Measurements from ENCODE around the gene SMAD6. TPM values are rescaled to one million over a fixed set of nuclear protein-coding genes. Genes with fewer than 3 reads are reported as not detected.

Gene SMAD6
- total RNA-seq, 2 experiments from 2014 or later = 0.14 to 0.29 TPM

DNA sequence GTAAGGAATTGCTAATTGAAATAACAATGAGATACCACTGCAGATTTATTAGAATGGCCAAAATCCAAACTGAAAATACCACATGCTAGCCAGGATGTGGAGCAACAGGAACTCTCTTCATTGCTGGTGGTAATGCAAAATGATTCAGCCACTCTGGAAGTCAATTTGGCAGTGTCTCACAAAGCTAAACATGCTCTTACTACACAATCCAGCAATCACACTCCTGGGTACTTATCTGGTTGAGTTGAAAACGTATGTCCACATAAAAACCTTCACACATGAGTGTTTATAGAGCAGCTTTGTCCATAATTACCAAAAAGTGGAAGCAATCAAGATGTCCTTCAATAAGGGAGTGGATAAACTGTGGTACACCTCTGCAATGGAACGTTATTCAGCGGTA lies 113.3 kb downstream of the SMAD6 start:
- Mint-ChIP-seq H3K27me3 (peaks cover 25% of the 10 kb centered on the region), H3K27ac (no peak overlapping the region), H3K4me3 (no peak overlapping the region), H3K9me3 (ENCODE audit: low read depth) (no peaks in the 10 kb centered on the region), H3K4me1 (no peaks in the 10 kb centered on the region), H3K36me3 (no peaks in the 10 kb centered on the region)
- DNase-seq (no peak), ATAC-seq (no peak)
- CTCF ChIA-PET = no interaction called here

- peaks cover 25% of the 10 kb centered on the region for H3K27me3 Mint-ChIP-seq
- H3K4me1 Mint-ChIP-seq = no peaks in the 10 kb centered on the region
- CTCF ChIA-PET = no interaction called here
- ATAC-seq (no peak), DNase-seq (no peak)
- no peak overlapping the region for H3K27ac Mint-ChIP-seq
- no peak overlapping the region for H3K4me3 Mint-ChIP-seq
- H3K9me3 Mint-ChIP-seq (ENCODE audit: low read depth) = no peaks in the 10 kb centered on the region
- H3K36me3 Mint-ChIP-seq = no peaks in the 10 kb centered on the region
These were observed 114.2 kb downstream of the SMAD6 start for GRCh38 chr15:66816201-66816600.

DNA sequence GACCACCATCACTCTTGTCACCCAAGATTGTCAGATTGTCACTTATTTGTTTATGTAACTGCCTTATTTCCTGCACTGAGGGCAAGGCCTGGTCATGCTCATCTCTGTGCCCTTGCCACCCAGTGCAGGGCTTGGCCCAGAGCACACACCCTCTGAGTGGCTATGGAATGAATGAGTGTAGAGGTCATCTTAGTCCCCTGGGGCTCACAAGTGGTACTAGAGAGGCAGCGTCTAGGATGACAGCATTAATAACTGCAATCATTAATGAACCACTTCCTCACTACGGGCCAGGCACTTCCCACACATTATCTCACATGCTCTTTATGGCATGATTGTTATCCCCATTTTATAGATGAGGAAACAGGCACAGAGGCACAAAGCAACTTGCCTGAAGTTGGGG lies 117.0 kb downstream of the SMAD6 start:
- H3K27me3 Mint-ChIP-seq = peaks cover 13% of the 10 kb centered on the region
- H3K36me3 Mint-ChIP-seq = no peaks in the 10 kb centered on the region
- H3K4me1 Mint-ChIP-seq = no peaks in the 10 kb centered on the region
- ATAC-seq (no peak), DNase-seq (no peak)
- CTCF ChIA-PET = no interaction called here
- H3K9me3 Mint-ChIP-seq (ENCODE audit: low read depth) = no peaks in the 10 kb centered on the region
- H3K4me3 Mint-ChIP-seq = no peak overlapping the region
- H3K27ac Mint-ChIP-seq = no peak overlapping the region

GRCh38 chr15:66820481-66821176 lies 118.6 kb downstream of the SMAD6 start:
- Mint-ChIP-seq H3K9me3 (ENCODE audit: low read depth) (no peaks in the 10 kb centered on the region), H3K27me3 (peaks cover 6% of the 10 kb centered on the region), H3K36me3 (no peaks in the 10 kb centered on the region), H3K27ac (no peak overlapping the region), H3K4me3 (no peak overlapping the region), H3K4me1 (no peaks in the 10 kb centered on the region)
- CTCF ChIA-PET = no interaction called here
- ATAC-seq (no peak), DNase-seq (no peak)

GRCh38 chr15:66821307-66821706 lies 119.3 kb downstream of the SMAD6 start:
- Mint-ChIP-seq H3K27me3 (peaks cover 3% of the 10 kb centered on the region), H3K36me3 (no peaks in the 10 kb centered on the region), H3K9me3 (ENCODE audit: low read depth) (no peaks in the 10 kb centered on the region), H3K27ac (no peak overlapping the region), H3K4me1 (no peaks in the 10 kb centered on the region), H3K4me3 (no peak overlapping the region)
- CTCF ChIA-PET = no interaction called here
- DNase-seq = no peak
- ATAC-seq = no peak

DNA sequence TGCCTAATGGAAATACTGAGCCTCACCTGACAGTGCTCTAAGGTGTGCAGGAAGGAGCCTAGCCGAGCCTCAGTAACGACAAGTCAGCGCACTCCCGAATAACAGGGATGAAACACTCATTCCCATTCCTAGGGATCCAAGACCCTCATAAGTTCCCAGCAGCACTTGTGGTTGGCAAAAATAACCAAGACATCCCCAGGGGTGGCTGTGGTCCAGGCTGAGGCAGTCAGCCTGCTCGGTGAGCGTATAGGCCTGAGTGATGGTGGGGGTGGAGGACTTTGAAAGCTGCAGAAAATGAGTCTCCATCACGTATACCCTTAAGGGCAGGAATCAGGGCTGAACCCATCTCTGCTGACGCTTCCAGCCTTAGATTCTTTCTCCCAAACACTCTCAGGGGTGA lies 120.1 kb downstream of the SMAD6 start:
- no peaks in the 10 kb centered on the region for H3K4me1 Mint-ChIP-seq
- no peak overlapping the region for H3K4me3 Mint-ChIP-seq
- H3K27ac Mint-ChIP-seq = no peak overlapping the region
- CTCF ChIA-PET = no interaction called here
- H3K9me3 Mint-ChIP-seq (ENCODE audit: low read depth) = no peaks in the 10 kb centered on the region
- no peak for DNase-seq
- peaks cover 3% of the 10 kb centered on the region for H3K27me3 Mint-ChIP-seq
- no peak for ATAC-seq
- H3K36me3 Mint-ChIP-seq = no peaks in the 10 kb centered on the region

DNA sequence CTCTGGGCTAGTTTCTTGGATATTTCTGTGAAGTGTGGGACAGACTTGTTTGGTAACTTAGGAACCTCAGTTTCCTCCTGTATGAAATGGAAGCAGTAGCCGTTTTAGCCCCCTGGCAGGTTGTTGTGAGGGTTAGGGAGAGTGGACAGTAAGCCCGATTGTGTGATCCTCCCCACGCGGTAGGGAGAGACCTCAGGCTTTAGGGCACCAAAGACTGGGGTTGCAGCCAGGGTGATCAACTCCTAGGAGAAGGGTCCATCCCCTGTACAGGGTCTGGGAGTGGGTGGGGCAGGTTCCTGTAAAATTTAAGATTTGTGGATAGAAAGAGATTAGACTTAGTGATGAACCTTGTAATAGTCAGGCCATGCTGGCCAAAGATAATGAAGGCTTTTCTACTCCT lies 120.5 kb downstream of the SMAD6 start:
- H3K9me3 Mint-ChIP-seq (ENCODE audit: low read depth) = no peaks in the 10 kb centered on the region
- H3K4me1 Mint-ChIP-seq = no peaks in the 10 kb centered on the region
- no peak overlapping the region for H3K27ac Mint-ChIP-seq
- no peak overlapping the region for H3K4me3 Mint-ChIP-seq
- DNase-seq (no peak), ATAC-seq (no peak)
- CTCF ChIA-PET = no interaction called here
- no peaks in the 10 kb centered on the region for H3K36me3 Mint-ChIP-seq
- H3K27me3 Mint-ChIP-seq = peaks cover 3% of the 10 kb centered on the region

DNA sequence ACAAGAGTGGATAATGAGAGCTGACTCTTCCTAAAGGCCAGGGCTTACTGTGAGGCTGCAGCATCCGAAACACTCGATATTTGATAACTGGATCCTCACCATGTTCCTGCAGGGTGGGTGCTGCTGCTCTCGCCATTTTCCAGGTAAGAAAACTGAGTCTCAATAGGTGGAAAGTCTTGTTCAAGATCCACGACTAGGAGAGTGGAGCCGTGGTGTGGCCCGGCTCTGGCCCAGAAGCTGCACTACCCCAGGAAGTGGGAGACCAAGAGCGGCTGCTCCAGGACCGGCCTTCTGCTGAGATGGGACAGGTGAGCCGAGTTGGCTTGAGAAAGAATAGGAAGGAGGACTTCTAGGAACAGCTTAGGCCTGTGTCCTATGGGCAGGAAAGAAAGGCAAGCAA lies 121.6 kb downstream of the SMAD6 start:
- Mint-ChIP-seq H3K4me1 (no peaks in the 10 kb centered on the region), H3K27ac (no peak overlapping the region), H3K27me3 (peaks cover 3% of the 10 kb centered on the region), H3K9me3 (ENCODE audit: low read depth) (no peaks in the 10 kb centered on the region), H3K4me3 (no peak overlapping the region), H3K36me3 (no peaks in the 10 kb centered on the region)
- ATAC-seq (no peak), DNase-seq (no peak)
- CTCF ChIA-PET = interaction anchor here (1.2 kb wide), 1 partner anchor 29 kb away, joined by 3 read pairs; no protein-coding TSS in a partner anchor

GRCh38 chr15:66824424-66824823 lies 122.4 kb downstream of the SMAD6 start:
- no peaks in the 10 kb centered on the region for H3K9me3 Mint-ChIP-seq (ENCODE audit: low read depth)
- CTCF ChIA-PET = no interaction called here

GRCh38 chr15:66825139-66825538 lies 123.1 kb downstream of the SMAD6 start:
- CTCF ChIA-PET = no interaction called here
- ATAC-seq (no peak), DNase-seq (no peak)
- Mint-ChIP-seq H3K4me1 (no peaks in the 10 kb centered on the region), H3K9me3 (ENCODE audit: low read depth) (no peaks in the 10 kb centered on the region), H3K4me3 (no peak overlapping the region), H3K27ac (no peak overlapping the region), H3K27me3 (peaks cover 2% of the 10 kb centered on the region), H3K36me3 (no peaks in the 10 kb centered on the region)

More at GRCh38 chr15:66824424-66824823, 122.4 kb downstream of the SMAD6 start:
- ATAC-seq (no peak), DNase-seq (no peak)
- Mint-ChIP-seq H3K27ac (no peak overlapping the region), H3K27me3 (peaks cover 3% of the 10 kb centered on the region), H3K4me3 (no peak overlapping the region), H3K36me3 (no peaks in the 10 kb centered on the region), H3K4me1 (no peaks in the 10 kb centered on the region)

DNA sequence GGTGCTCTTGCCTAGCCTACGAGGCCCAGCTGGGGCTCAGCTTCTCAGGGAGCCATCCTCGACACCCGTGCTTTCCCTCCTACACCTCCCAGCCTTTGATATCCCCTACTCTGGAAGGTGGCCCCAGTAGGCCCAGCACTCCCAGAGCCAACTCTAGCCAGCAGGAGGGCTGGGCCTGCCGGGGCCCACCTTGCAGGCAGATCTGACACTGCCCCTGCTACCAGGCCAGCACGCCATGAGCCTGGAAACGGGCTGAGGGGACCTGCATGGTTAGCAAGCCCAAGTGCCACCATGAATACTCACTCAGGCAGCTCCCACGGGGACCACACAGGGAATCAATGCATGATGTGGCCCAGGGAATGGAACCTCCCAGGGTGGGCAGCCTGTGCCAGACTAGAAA lies 123.7 kb downstream of the SMAD6 start:
- DNase-seq = no peak
- Mint-ChIP-seq H3K27me3 (no peaks in the 10 kb centered on the region), H3K9me3 (ENCODE audit: low read depth) (no peaks in the 10 kb centered on the region), H3K36me3 (no peaks in the 10 kb centered on the region), H3K4me1 (no peaks in the 10 kb centered on the region), H3K27ac (no peak overlapping the region), H3K4me3 (no peak overlapping the region)
- CTCF ChIA-PET = no interaction called here
- no peak for ATAC-seq

GRCh38 chr15:66826507-66826906 lies 124.5 kb downstream of the SMAD6 start:
- CTCF ChIA-PET = no interaction called here
- DNase-seq (no peak), ATAC-seq (no peak)
- H3K36me3 Mint-ChIP-seq = no peaks in the 10 kb centered on the region
- H3K4me1 Mint-ChIP-seq = no peaks in the 10 kb centered on the region
- H3K4me3 Mint-ChIP-seq = no peak overlapping the region
- no peaks in the 10 kb centered on the region for H3K9me3 Mint-ChIP-seq (ENCODE audit: low read depth)
- H3K27me3 Mint-ChIP-seq = peaks cover 2% of the 10 kb centered on the region
- no peak overlapping the region for H3K27ac Mint-ChIP-seq

- Mint-ChIP-seq H3K36me3 (no peaks in the 10 kb centered on the region), H3K9me3 (ENCODE audit: low read depth) (no peaks in the 10 kb centered on the region), H3K27me3 (peaks cover 2% of the 10 kb centered on the region), H3K27ac (no peak overlapping the region), H3K4me1 (no peaks in the 10 kb centered on the region), H3K4me3 (no peak overlapping the region)
- DNase-seq = no peak
- CTCF ChIA-PET = no interaction called here
- no peak for ATAC-seq
These were observed 125.1 kb downstream of the SMAD6 start for GRCh38 chr15:66827039-66827697.

GRCh38 chr15:66827698-66828055 lies 125.6 kb downstream of the SMAD6 start:
- ATAC-seq (no peak), DNase-seq (no peak)
- no peaks in the 10 kb centered on the region for H3K9me3 Mint-ChIP-seq (ENCODE audit: low read depth)
- no peaks in the 10 kb centered on the region for H3K4me1 Mint-ChIP-seq
- CTCF ChIA-PET = no interaction called here
- no peaks in the 10 kb centered on the region for H3K36me3 Mint-ChIP-seq
- H3K27ac Mint-ChIP-seq = no peak overlapping the region
- peaks cover 2% of the 10 kb centered on the region for H3K27me3 Mint-ChIP-seq
- H3K4me3 Mint-ChIP-seq = no peak overlapping the region
